ENCODE results near the gene DTNA.

GRCh38 chr18:34760444-34760843 is 50.3 kb downstream of the DTNA start:
- TF ChIP-seq CTCF (conservative IDR thresholded peaks at IDR 0.05) (no peak), EZH2 (IDR thresholded peaks at IDR 0.05; ENCODE audit: low read depth) (no peak)
